Prostate gland (tissue), 2 donors: ENCODE measurements around the gene ASCC2. TPM values are rescaled to one million over a fixed set of nuclear protein-coding genes. Genes with fewer than 3 reads are reported as not detected.

Experiments used
- DNase-seq: peaks from one replicate; pipeline ENCODE4 v3.0.0-alpha.2; 2019; ENCODE audit warnings: low spot score
- H3K27ac ChIP-seq, 2 donors: fragments of 200-600 bp; sonication (generic); 2 replicates each; pipeline ENCODE4 v1.5.1; 2017 to 2019
- H3K27me3 ChIP-seq: fragments of 200-600 bp; sonication (generic); replicated peaks from 2 replicates; pipeline ENCODE4 v1.5.1; 2019; ENCODE audit not compliant: insufficient read depth
- H3K36me3 ChIP-seq, 2 donors: fragments of 200-600 bp; sonication (generic); 1 replicate in 1 of 2; 2 replicates in 1 of 2; pipeline versions ENCODE4 v1.5.1 to v1.8.1; 2017 to 2019
- H3K4me1 ChIP-seq: fragments of 200-600 bp; sonication (generic); replicated peaks from 2 replicates; pipeline ENCODE4 v1.5.1; 2019
- H3K4me3 ChIP-seq, 2 donors: fragments of 200-600 bp; sonication (generic); 2 replicates each; pipeline ENCODE4 v1.5.1; 2017 to 2019
- H3K9me3 ChIP-seq: fragments of 200-600 bp; sonication (generic); 2 replicates; pipeline ENCODE4 v1.5.1; 2017
- POLR2A ChIP-seq: fragments of 450-650 bp; IDR thresholded peaks from one replicate; pipeline ENCODE4 v1.6.1; 2016; ENCODE audit warnings: antibody characterized with exemption, mild to moderate bottlenecking
- POLR2AphosphoS5 ChIP-seq: sonication (generic); formaldehyde crosslinking; IDR thresholded peaks from one replicate; pipeline ENCODE4 v1.6.1; 2017; ENCODE audit warnings: antibody characterized with exemption
- WGBS: methylation state at CpG from one replicate; pipeline ENCODE4 v1.1.5; 2018; 5-methylcytosine and 5-hydroxymethylcytosine counted together
- intact Hi-C: fragments of 100-400 bp; cut with DNase I; formaldehyde crosslinking; loops from one replicate; pipeline ENCODE4 v1.14.2; 2022
- total RNA-seq, 2 donors: library from RNA; depleted of rRNA; stranded (reverse); fragments of >200 nt; gene quantifications; one replicate each; pipeline ENCODE4 v1.1.0, GENCODE V29; 2016
- TF ChIP-seq, protein P1 (sequence below), 4 experiments: fragments of 200-600 bp in 2 of 4; fragments of 450-650 bp in 2 of 4; sonication (generic) in 2 of 4; IDR thresholded peaks; 1 replicate in 3 of 4; 2 replicates in 1 of 4; pipeline ENCODE4 v1.5.1; 2016 to 2019; ENCODE audit warnings: antibody characterized with exemption in 4 of 4, mild to moderate bottlenecking in 2 of 4, moderate library complexity in 2 of 4

The ASCC2 gene
- total RNA-seq, 2 donors from 2014 or later, result 42.5 to 82.6 TPM

- peak overlapping the region in 1 of 2 donors; percentile 3 for H3K27ac ChIP-seq
- DNase-seq, result no peak
- no peaks in the 10 kb centered on the region for H3K9me3 ChIP-seq
- H3K36me3 ChIP-seq, result peaks cover 0 to 39% of the 10 kb centered on the region in 2 donors
- WGBS, result 53% methylated on average over 9 of the region's 9 CpGs
- H3K4me1 ChIP-seq, result peaks cover 8% of the 10 kb centered on the region
- no peak overlapping the region for H3K4me3 ChIP-seq
- no peaks in the 10 kb centered on the region for H3K27me3 ChIP-seq
- no peak for TF ChIP-seq POLR2A
- TF ChIP-seq, protein P1, sequence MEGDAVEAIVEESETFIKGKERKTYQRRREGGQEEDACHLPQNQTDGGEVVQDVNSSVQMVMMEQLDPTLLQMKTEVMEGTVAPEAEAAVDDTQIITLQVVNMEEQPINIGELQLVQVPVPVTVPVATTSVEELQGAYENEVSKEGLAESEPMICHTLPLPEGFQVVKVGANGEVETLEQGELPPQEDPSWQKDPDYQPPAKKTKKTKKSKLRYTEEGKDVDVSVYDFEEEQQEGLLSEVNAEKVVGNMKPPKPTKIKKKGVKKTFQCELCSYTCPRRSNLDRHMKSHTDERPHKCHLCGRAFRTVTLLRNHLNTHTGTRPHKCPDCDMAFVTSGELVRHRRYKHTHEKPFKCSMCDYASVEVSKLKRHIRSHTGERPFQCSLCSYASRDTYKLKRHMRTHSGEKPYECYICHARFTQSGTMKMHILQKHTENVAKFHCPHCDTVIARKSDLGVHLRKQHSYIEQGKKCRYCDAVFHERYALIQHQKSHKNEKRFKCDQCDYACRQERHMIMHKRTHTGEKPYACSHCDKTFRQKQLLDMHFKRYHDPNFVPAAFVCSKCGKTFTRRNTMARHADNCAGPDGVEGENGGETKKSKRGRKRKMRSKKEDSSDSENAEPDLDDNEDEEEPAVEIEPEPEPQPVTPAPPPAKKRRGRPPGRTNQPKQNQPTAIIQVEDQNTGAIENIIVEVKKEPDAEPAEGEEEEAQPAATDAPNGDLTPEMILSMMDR (IDR thresholded peaks at IDR 0.05), result no peak
- intact Hi-C loops, result no loop called here
Observed at GRCh38 chr22:29787371-29787980, 50.6 kb downstream of the ASCC2 start.

DNA sequence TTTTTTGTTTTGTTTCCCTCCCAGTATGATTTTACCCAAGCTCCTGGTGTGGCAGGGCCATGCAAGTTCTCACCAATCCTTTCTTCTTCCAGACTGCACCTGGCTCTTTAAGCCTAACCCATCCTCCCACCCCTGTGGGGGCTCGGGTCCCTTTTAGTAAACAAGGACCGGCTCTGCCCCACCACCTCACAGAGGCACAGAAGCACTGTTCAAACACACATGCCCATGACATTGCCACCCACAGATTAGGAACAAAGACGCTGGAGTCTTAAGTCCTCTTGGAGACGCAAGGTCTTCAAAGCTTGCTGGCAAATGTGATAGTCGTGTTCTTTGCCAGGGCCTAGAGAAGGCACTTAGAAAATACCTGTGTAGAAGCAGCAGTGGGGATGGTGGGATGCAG is 52.0 kb downstream of the ASCC2 start:
- peaks cover 8% of the 10 kb centered on the region for H3K4me1 ChIP-seq
- TF ChIP-seq, protein P1 (IDR thresholded peaks at IDR 0.05), result no peak
- TF ChIP-seq POLR2AphosphoS5 (no peak), POLR2A (no peak)
- no peak overlapping the region for H3K4me3 ChIP-seq
- no peaks in the 10 kb centered on the region for H3K27me3 ChIP-seq
- H3K36me3 ChIP-seq, result peaks cover 0 to 26% of the 10 kb centered on the region in 2 donors
- WGBS, result 28% methylated on average over 5 of the region's 5 CpGs
- DNase-seq, result no peak
- H3K27ac ChIP-seq, result no peak overlapping the region
- intact Hi-C loops, result no loop called here
- H3K9me3 ChIP-seq, result no peaks in the 10 kb centered on the region

- intact Hi-C loops, result no loop called here
- WGBS, result 24% methylated on average over 9 of the region's 9 CpGs
- no peak overlapping the region for H3K4me3 ChIP-seq
- H3K4me1 ChIP-seq, result peaks cover 8% of the 10 kb centered on the region
- DNase-seq, result no peak
- no peaks in the 10 kb centered on the region for H3K27me3 ChIP-seq
- peak overlapping the region; percentile 43 to 53 for H3K27ac ChIP-seq
- peak; percentile 39 for TF ChIP-seq POLR2AphosphoS5
- TF ChIP-seq, protein P1 (IDR thresholded peaks at IDR 0.05), result no peak
- no peaks in the 10 kb centered on the region for H3K9me3 ChIP-seq
- peaks cover 0 to 13% of the 10 kb centered on the region in 2 donors for H3K36me3 ChIP-seq
Observed at GRCh38 chr22:29784451-29785361, 53.4 kb downstream of the ASCC2 start.

GRCh38 chr22:29782061-29782845 is 55.8 kb downstream of the ASCC2 start:
- no peaks in the 10 kb centered on the region for H3K27me3 ChIP-seq
- TF ChIP-seq POLR2AphosphoS5 (peak; percentile 73), POLR2A (no peak)
- TF ChIP-seq, protein P1 (IDR thresholded peaks at IDR 0.05), result no peak
- WGBS, result 50% methylated on average over 7 of the region's 7 CpGs
- H3K27ac ChIP-seq, result peak overlapping the region; percentile 51 to 62
- peak; percentile 89 for DNase-seq
- no peaks in the 10 kb centered on the region for H3K9me3 ChIP-seq
- no peak overlapping the region for H3K4me3 ChIP-seq
- intact Hi-C loops, result no loop called here
- peaks cover 6% of the 10 kb centered on the region for H3K4me1 ChIP-seq
- no peaks in the 10 kb centered on the region for H3K36me3 ChIP-seq
